Esophagus muscularis mucosa (tissue), 4 donors: ENCODE data around the gene ETFBKMT. TPM values are rescaled to one million over a fixed set of nuclear protein-coding genes. Genes with fewer than 3 reads are reported as not detected.
"Not testable (repeated sequence)": the region's sequence is repeated elsewhere in the genome, so short reads cannot be mapped to it uniquely, and the experiment has no call there.

Source experiments
- DNase-seq: peaks from one replicate; pipeline ENCODE4 v3.0.0-alpha.2; 2017; ENCODE audit errors: extremely low spot score
- H3K27ac ChIP-seq, 4 donors: fragments of 200-600 bp; sonication (generic); replicated peaks in 1 of 4; 1 replicate in 3 of 4; 2 replicates in 1 of 4; pipeline ENCODE4 v1.5.1; 2016 to 2019; ENCODE audit warnings: mild to moderate bottlenecking in 1 of 4
- H3K27me3 ChIP-seq, 4 donors: fragments of 200-600 bp; sonication (generic); one replicate each; pipeline versions ENCODE4 v1.5.1 to v1.6.0; 2016 to 2019
- H3K36me3 ChIP-seq, 4 donors: fragments of 200-600 bp; sonication (generic); one replicate each; pipeline ENCODE4 v1.5.1; 2016 to 2019
- H3K4me1 ChIP-seq, 4 donors: fragments of 200-600 bp; sonication (generic); one replicate each; pipeline ENCODE4 v1.5.1; 2016 to 2019
- H3K4me3 ChIP-seq, 4 donors: fragments of 200-600 bp; sonication (generic); 1 replicate in 2 of 4; 2 replicates in 2 of 4; pipeline ENCODE4 v1.5.1; 2016 to 2019; ENCODE audit warnings: mild to moderate bottlenecking in 4 of 4, moderate library complexity in 1 of 4
- H3K9me3 ChIP-seq, 4 donors: fragments of 200-600 bp; sonication (generic); 1 replicate in 3 of 4; 2 replicates in 1 of 4; pipeline ENCODE4 v1.5.1; 2016 to 2019
- EP300 ChIP-seq: sonication (generic); formaldehyde crosslinking; IDR thresholded peaks from one replicate; pipeline ENCODE4 v1.6.1; 2017; ENCODE audit warnings: antibody characterized with exemption
- POLR2A ChIP-seq: fragments of 450-650 bp; IDR thresholded peaks from one replicate; pipeline ENCODE4 v1.6.1; 2017; ENCODE audit warnings: antibody characterized with exemption, moderate library complexity, mild to moderate bottlenecking, low read depth
- POLR2AphosphoS5 ChIP-seq, 2 donors: sonication (generic); formaldehyde crosslinking; IDR thresholded peaks; one replicate each; pipeline ENCODE4 v1.6.1; 2017; ENCODE audit warnings: antibody characterized with exemption in 2 of 2
- WGBS: methylation state at CpG from one replicate; pipeline ENCODE4 v1.1.5; 2018; 5-methylcytosine and 5-hydroxymethylcytosine counted together
- intact Hi-C: fragments of 100-400 bp; cut with DNase I; formaldehyde crosslinking; loops from one replicate; pipeline ENCODE4 v1.15.1; 2023
- total RNA-seq, 4 donors: library from RNA; depleted of rRNA; stranded (reverse); fragments of >200 nt; gene quantifications; one replicate each; pipeline versions ENCODE4 v1.1.0 to v1.2.1, GENCODE V29; 2016
- TF ChIP-seq, protein P1 (sequence below), 3 experiments: fragments of 200-600 bp in 2 of 3; fragments of 450-650 bp in 1 of 3; sonication (generic) in 2 of 3; IDR thresholded peaks; one replicate each; pipeline ENCODE4 v1.5.1; 2017 to 2019; ENCODE audit warnings: antibody characterized with exemption in 3 of 3, mild to moderate bottlenecking in 2 of 3, moderate library complexity in 1 of 3

The ETFBKMT gene
- total RNA-seq, 4 donors from 2014 or later = 0.83 to 5.1 (median 2.9) TPM

DNA sequence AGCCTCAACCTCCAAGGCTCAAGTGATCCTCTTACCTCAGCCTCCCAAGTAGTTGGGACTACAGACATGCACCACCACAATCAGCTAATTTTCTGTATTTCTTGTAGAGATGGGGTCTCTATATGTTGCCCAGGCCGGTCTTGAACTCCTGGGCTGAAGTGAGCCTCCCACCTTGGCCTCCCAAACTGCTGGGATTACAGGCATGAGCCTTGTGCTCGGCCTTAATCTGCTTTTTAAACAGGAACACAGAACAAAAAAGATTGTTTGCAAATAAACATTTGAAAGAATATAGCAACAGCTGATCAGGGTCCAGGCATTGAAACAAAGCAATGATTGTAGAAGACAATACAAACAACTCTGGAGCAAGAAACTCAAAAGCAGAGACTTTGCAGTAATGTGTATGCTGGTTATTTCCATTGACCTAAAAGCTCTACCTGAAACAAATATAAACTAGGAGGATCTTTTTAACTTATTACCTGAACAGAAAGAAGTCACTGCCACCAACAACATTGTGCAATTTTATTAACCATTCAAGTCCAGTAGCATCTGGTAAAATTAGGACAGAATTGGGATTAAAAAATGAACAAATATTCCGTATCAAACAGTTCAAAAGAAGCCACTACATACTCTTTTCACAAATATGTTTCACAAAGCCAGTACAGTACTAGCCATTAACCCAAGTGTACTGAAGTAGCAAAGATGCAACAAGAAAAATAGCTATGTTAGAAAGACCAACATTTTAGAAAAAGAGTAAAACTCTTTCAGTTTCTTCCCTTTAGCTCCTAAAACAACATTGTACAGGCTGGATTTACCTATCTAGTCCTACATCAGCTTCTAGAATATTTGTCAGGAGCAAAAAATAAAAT is 55.2 kb downstream of the ETFBKMT start:
- intact Hi-C loops = no loop called here
- Histone ChIP-seq H3K4me1 (no peaks in the 10 kb centered on the region), H3K27ac (no peak overlapping the region), H3K27me3 (no peaks in the 10 kb centered on the region), H3K36me3 (peaks cover 0 to 13% (median 9%) of the 10 kb centered on the region in 4 donors), H3K4me3 (no peak overlapping the region), H3K9me3 (no peaks in the 10 kb centered on the region)
- DNase-seq = no peak
- TF ChIP-seq POLR2AphosphoS5 (IDR thresholded peaks at IDR 0.05) (no peak), POLR2A (no peak), EP300 (no peak)
- TF ChIP-seq, protein P1, sequence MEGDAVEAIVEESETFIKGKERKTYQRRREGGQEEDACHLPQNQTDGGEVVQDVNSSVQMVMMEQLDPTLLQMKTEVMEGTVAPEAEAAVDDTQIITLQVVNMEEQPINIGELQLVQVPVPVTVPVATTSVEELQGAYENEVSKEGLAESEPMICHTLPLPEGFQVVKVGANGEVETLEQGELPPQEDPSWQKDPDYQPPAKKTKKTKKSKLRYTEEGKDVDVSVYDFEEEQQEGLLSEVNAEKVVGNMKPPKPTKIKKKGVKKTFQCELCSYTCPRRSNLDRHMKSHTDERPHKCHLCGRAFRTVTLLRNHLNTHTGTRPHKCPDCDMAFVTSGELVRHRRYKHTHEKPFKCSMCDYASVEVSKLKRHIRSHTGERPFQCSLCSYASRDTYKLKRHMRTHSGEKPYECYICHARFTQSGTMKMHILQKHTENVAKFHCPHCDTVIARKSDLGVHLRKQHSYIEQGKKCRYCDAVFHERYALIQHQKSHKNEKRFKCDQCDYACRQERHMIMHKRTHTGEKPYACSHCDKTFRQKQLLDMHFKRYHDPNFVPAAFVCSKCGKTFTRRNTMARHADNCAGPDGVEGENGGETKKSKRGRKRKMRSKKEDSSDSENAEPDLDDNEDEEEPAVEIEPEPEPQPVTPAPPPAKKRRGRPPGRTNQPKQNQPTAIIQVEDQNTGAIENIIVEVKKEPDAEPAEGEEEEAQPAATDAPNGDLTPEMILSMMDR (IDR thresholded peaks at IDR 0.05) = no peak
- 93% methylated on average over 3 of the region's 3 CpGs for WGBS

DNA sequence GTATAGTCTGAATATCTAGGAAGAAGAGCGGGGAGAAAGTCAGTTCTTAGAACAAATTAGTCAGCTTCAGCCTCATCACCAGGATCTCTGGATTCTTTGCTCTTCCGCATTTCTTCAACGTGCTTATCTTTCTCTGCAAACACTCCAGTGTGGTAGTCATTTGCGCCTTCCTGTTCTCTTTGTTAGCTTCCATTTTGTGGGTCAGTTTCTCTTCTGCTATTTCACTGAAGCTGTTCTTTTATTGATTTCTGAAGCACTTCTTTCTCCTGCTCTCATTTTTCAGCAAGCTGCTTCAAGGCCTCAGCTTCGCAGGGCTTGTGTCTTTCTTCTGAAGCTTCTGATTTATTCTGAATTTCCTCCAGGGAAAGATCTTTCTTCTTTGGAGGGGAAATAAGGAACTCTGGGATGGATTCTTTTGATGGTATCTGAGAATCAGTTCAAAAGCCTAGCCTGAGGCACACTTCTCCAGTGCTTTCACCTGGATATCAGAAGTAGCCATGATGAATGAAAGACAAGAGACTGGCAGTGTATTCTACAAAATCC is 55.9 kb downstream of the ETFBKMT start:
- 73% methylated on average over 5 of the region's 5 CpGs for WGBS
- DNase-seq = no peak
- Histone ChIP-seq H3K36me3 (peaks cover 0 to 13% (median 9%) of the 10 kb centered on the region in 4 donors), H3K4me1 (no peaks in the 10 kb centered on the region), H3K4me3 (no peak overlapping the region), H3K9me3 (no peaks in the 10 kb centered on the region), H3K27me3 (no peaks in the 10 kb centered on the region), H3K27ac (no peak overlapping the region)
- TF ChIP-seq, protein P1 (IDR thresholded peaks at IDR 0.05) = no peak
- no peak for TF ChIP-seq POLR2A
- no peak for TF ChIP-seq EP300
- TF ChIP-seq POLR2AphosphoS5 (IDR thresholded peaks at IDR 0.05) = no peak
- intact Hi-C loops = no loop called here

DNA sequence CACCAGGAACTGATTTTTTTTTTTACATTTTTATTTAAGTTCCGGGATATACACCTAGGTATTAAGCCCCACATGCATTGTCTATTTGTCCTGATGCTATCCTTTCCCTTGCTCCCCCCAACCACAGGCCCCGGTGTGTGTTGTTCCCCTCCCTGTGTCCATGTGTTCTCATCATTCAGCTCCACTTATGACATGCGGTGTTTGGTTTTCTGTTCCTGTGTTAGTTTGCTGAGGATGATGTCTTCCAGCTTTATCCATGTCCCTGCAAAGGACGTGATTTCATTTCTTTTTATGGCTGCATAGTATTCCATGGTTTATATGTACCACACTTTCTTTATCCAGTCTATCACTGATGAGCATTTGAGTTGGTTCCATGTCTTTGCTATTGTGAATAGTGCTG is 57.5 kb downstream of the ETFBKMT start:
- H3K27ac ChIP-seq, H3K4me1 ChIP-seq, intact Hi-C loops, DNase-seq, H3K9me3 ChIP-seq, H3K27me3 ChIP-seq, H3K4me3 ChIP-seq: not testable (repeated sequence)
- H3K36me3 ChIP-seq = peaks cover 0 to 17% (median 10%) of the 10 kb centered on the region in 4 donors
- WGBS = 85% methylated on average over 4 of the region's 4 CpGs

DNA sequence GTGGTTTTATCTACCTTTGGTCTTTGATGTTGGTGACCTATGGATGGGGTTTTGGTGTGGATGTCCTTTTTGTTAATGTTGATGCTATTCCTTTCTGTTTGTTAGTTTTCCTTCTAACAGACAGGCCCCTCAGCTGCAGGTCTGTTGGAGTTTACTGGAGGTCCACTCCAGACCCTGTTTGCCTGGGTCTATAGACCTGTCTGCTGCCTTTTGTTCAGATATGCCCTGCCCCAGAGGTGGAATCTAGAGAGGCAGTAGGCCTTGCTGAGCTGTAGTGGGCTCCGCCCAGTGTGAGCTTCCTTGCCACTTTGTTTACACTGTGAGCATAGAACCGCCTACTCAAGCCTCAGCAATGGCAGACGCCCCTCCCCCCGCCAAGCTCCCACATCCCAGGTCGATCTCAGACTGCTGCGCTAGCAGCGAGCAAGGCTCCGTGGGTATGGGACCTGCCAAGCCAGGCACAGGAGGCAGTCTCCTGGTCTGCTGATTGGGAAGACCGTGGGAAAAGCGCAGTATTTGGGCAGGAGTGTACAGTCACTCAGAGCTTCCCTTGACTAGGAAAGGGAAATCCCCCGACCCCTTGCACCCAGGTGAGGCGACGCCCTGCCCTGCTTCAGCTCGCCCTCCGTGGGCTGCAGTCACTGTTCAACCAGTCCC is 59.2 kb downstream of the ETFBKMT start:
- peaks cover 0 to 17% (median 10%) of the 10 kb centered on the region in 4 donors for H3K36me3 ChIP-seq
- H3K4me3 ChIP-seq, H3K4me1 ChIP-seq, H3K27ac ChIP-seq, H3K9me3 ChIP-seq, H3K27me3 ChIP-seq, DNase-seq, intact Hi-C loops: not testable (repeated sequence)
- 92% methylated on average over 13 of the region's 15 CpGs for WGBS

DNA sequence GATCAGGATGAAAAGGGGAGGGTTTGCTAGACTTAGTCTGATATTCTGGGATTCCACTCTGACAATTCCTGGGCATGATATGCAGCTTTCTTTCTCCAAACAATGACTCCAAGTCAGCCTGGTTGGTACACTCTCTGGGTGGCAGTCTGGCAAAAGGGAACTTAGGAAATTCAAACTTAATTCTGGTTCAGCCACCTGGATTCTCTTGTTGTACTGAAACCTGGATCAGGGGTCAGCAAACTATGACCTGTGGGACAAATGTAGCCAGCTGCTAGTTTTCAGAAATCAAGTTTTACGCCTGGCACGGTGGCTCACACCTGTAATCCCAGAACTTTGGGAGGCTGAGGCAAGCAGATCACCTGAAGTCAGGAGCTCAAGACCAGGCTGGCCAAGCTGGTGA is 63.1 kb downstream of the ETFBKMT start:
- intact Hi-C loops = no loop called here
- Histone ChIP-seq H3K4me1 (peaks cover under 1 to 4% (median 3%) of the 10 kb centered on the region in 4 donors), H3K36me3 (peaks cover 0 to 17% (median 10%) of the 10 kb centered on the region in 4 donors), H3K27ac (no peak overlapping the region), H3K27me3 (no peaks in the 10 kb centered on the region), H3K4me3 (no peak overlapping the region), H3K9me3 (no peaks in the 10 kb centered on the region)
- TF ChIP-seq POLR2AphosphoS5 (IDR thresholded peaks at IDR 0.05) (no peak), EP300 (no peak), POLR2A (no peak)
- TF ChIP-seq, protein P1 (IDR thresholded peaks at IDR 0.05) = no peak
- 100% methylated on average over 1 of the region's 2 CpGs for WGBS
- DNase-seq = no peak

Other genes starting within 250 kb of the ETFBKMT start
- 10 to 100 TPM; 15.7 to 19.1 (median 18.5) TPM for gene DENND5B, start 68.6 kb upstream of the ETFBKMT start, total RNA-seq
- gene AMN1, start 69.3 kb downstream of the ETFBKMT start, total RNA-seq = 10 to 100 TPM in 3 of 4 donors, 1 to 10 TPM in 1; 9.4 to 17.1 (median 11.1) TPM